PFSK-1 (cell line): Measurements from ENCODE around the gene LOXL1.

Experiments
- FOXP2 ChIP-seq: optimal IDR thresholded peaks from 2 replicates; pipeline ENCODE3; 2011; ENCODE audit warnings: borderline replicate concordance, control low read depth, inconsistent platforms; ENCODE audit not compliant: insufficient read depth; ENCODE audit errors: extremely low read length, extremely low read depth
- POLR2AphosphoS5 ChIP-seq: IDR thresholded peaks from 2 replicates; pipeline ENCODE4 v1.6.1; 2012; ENCODE audit warnings: low read depth, mild to moderate bottlenecking, control low read depth, low read length, moderate library complexity
- SIN3A ChIP-seq: IDR thresholded peaks from 2 replicates; pipeline ENCODE4 v1.6.1; 2012; ENCODE audit warnings: mild to moderate bottlenecking, low read length, moderate library complexity, borderline replicate concordance; ENCODE audit not compliant: insufficient read depth
- TAF1 ChIP-seq: IDR thresholded peaks from 2 replicates; pipeline ENCODE4 v1.6.1; 2012; ENCODE audit warnings: low read length, control low read depth, borderline replicate concordance; ENCODE audit not compliant: insufficient read depth
- TF ChIP-seq, protein P1 (sequence below), 2 experiments: IDR thresholded peaks; 2 replicates each; pipeline versions ENCODE4 v1.6.1 to v1.8.0; 2011 to 2012; ENCODE audit warnings: low read depth in 2 of 2, low read length in 2 of 2, control low read depth in 1 of 2, inconsistent platforms in 1 of 2, mild to moderate bottlenecking in 1 of 2, moderate library complexity in 1 of 2; ENCODE audit not compliant: insufficient read depth in 1 of 2

DNA sequence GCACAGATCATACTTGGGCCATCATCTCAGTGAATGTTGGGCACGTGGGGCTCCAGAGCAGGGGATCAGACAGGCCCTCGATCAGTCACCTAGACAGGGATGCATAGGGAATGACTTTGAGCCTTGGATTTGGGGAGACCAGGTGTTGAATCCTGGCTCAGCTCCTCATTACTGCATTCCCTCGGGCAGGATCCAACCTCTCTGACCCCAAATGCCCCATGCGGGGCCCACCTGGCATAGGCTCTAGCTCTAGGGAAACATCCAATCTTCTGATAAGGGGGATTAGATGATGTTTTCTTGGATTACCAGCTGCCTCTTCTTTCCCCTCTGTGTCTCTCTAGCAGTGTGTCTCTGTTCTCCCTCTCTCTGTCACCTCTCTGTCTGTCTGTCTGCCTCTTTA, 22.7 kb downstream of the LOXL1 start:
- no peak for TF ChIP-seq SIN3A
- no peak for TF ChIP-seq TAF1
- TF ChIP-seq POLR2AphosphoS5 = no peak
- TF ChIP-seq, protein P1, sequence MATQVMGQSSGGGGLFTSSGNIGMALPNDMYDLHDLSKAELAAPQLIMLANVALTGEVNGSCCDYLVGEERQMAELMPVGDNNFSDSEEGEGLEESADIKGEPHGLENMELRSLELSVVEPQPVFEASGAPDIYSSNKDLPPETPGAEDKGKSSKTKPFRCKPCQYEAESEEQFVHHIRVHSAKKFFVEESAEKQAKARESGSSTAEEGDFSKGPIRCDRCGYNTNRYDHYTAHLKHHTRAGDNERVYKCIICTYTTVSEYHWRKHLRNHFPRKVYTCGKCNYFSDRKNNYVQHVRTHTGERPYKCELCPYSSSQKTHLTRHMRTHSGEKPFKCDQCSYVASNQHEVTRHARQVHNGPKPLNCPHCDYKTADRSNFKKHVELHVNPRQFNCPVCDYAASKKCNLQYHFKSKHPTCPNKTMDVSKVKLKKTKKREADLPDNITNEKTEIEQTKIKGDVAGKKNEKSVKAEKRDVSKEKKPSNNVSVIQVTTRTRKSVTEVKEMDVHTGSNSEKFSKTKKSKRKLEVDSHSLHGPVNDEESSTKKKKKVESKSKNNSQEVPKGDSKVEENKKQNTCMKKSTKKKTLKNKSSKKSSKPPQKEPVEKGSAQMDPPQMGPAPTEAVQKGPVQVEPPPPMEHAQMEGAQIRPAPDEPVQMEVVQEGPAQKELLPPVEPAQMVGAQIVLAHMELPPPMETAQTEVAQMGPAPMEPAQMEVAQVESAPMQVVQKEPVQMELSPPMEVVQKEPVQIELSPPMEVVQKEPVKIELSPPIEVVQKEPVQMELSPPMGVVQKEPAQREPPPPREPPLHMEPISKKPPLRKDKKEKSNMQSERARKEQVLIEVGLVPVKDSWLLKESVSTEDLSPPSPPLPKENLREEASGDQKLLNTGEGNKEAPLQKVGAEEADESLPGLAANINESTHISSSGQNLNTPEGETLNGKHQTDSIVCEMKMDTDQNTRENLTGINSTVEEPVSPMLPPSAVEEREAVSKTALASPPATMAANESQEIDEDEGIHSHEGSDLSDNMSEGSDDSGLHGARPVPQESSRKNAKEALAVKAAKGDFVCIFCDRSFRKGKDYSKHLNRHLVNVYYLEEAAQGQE (IDR thresholded peaks at IDR 0.05; ENCODE audit: insufficient read depth in 1 of 2, low read depth in 2 of 2, low read length in 2 of 2) = no peak
- no peak for TF ChIP-seq FOXP2
